H1 (cell line): ENCODE results near the gene RBBP5. TPM values are rescaled to one million over a fixed set of nuclear protein-coding genes. Genes with fewer than 3 reads are reported as not detected.
A peak's percentile ranks its signal among the peaks of the same experiment; 100 is the strongest.

ENCODE experiments used
- CTCF ChIA-PET: fragments of 300-600 bp; sonication (Branson Sonifier 250); formaldehyde crosslinking; loops from one replicate; lab custom pipeline; 2021; ENCODE audit not compliant: partially characterized antibody; lab: Charles Lee
- POLR2A ChIA-PET: fragments of 300-600 bp; sonication (Branson Sonifier 250); formaldehyde crosslinking; loops from one replicate; lab custom pipeline; 2021; ENCODE audit warnings: inconsistent platforms; ENCODE audit not compliant: partially characterized antibody; lab: Charles Lee
- DNase-seq, 2 experiments: peaks; one replicate each; pipeline versions ENCODE4 v3.0.0 to v3.0.0-alpha.2; 2010 to 2022; ENCODE audit warnings: low spot score in 2 of 2, low read depth in 1 of 2, mixed read lengths in 1 of 2
- FAIRE-seq: peaks from 2 replicates; lab custom pipeline; 2011; peaks lifted over from hg19 to GRCh38; lab: Jason Lieb, UNC
- H2AFZ ChIP-seq: 2 replicates; pipeline ENCODE4 v1.8.1; 2012; ENCODE audit warnings: low read length, inconsistent platforms
- H2AK5ac ChIP-seq: 2 replicates; pipeline ENCODE4 v1.6.1; 2013; ENCODE audit warnings: low read depth, low read length
- H2BK120ac ChIP-seq: replicated peaks from 2 replicates; pipeline ENCODE3; 2013; ENCODE audit warnings: low read depth, low read length, inconsistent platforms
- H2BK12ac ChIP-seq: 2 replicates; pipeline ENCODE4 v1.6.1; 2013; ENCODE audit warnings: low read depth, low read length
- H2BK15ac ChIP-seq: 2 replicates; pipeline ENCODE4 v1.6.1; 2013; ENCODE audit warnings: low read length
- H2BK20ac ChIP-seq: 2 replicates; pipeline ENCODE4 v1.6.1; 2013; ENCODE audit warnings: low read length
- H2BK5ac ChIP-seq: 2 replicates; pipeline ENCODE4 v1.6.1; 2013; ENCODE audit warnings: low read depth, low read length
- H3K14ac ChIP-seq: 2 replicates; pipeline ENCODE4 v1.6.1; 2013; ENCODE audit warnings: inconsistent platforms; ENCODE audit not compliant: insufficient read length
- H3K18ac ChIP-seq: 2 replicates; pipeline ENCODE4 v1.6.1; 2013; ENCODE audit warnings: low read length; ENCODE audit errors: extremely low read depth
- H3K23ac ChIP-seq: 2 replicates; pipeline ENCODE4 v1.6.1; 2013; ENCODE audit warnings: inconsistent platforms; ENCODE audit not compliant: insufficient read length
- H3K23me2 ChIP-seq: 2 replicates; pipeline ENCODE4 v1.6.1; 2013; ENCODE audit warnings: low read depth, low read length
- H3K27ac ChIP-seq: 2 replicates; pipeline ENCODE4 v1.6.1; 2011; ENCODE audit warnings: low read depth, low read length, inconsistent platforms
- H3K27me3 ChIP-seq, 4 experiments: replicated peaks in 1 of 4; 1 replicate in 1 of 4; 2 replicates in 3 of 4; pipeline versions ENCODE4 v1.6.1 to v1.8.1; 2011 to 2013; ENCODE audit warnings: low read length in 3 of 4, mild to moderate bottlenecking in 3 of 4, inconsistent platforms in 2 of 4, mixed read lengths in 2 of 4, moderate library complexity in 1 of 4; ENCODE audit not compliant: control insufficient read depth in 3 of 4, insufficient read depth in 3 of 4; ENCODE audit errors: extremely low read depth in 1 of 4
- H3K36me3 ChIP-seq, 4 experiments: 2 replicates each; pipeline versions ENCODE4 v1.6.1 to v1.8.1; 2011 to 2013; ENCODE audit warnings: mild to moderate bottlenecking in 4 of 4, low read length in 3 of 4, moderate library complexity in 2 of 4, control low read depth in 1 of 4, inconsistent platforms in 1 of 4; ENCODE audit not compliant: insufficient read depth in 4 of 4, control insufficient read depth in 2 of 4
- H3K4ac ChIP-seq: replicated peaks from 2 replicates; pipeline ENCODE3; 2013; ENCODE audit warnings: low read length, low read depth, mixed read lengths, inconsistent platforms; ENCODE audit not compliant: insufficient read length
- H3K4me1 ChIP-seq, 4 experiments: replicated peaks in 1 of 4; 1 replicate in 1 of 4; 2 replicates in 3 of 4; pipeline versions ENCODE4 v1.6.1 to v1.8.1; 2011 to 2013; ENCODE audit warnings: low read length in 3 of 4, inconsistent platforms in 2 of 4, mixed read lengths in 1 of 4; ENCODE audit not compliant: insufficient read depth in 4 of 4, control insufficient read depth in 3 of 4
- H3K4me2 ChIP-seq, 2 experiments: 2 replicates each; pipeline versions ENCODE4 v1.6.1 to v1.8.1; 2011 to 2013; ENCODE audit warnings: low read depth in 2 of 2, low read length in 2 of 2, control low read depth in 1 of 2, inconsistent platforms in 1 of 2, mild to moderate bottlenecking in 1 of 2; ENCODE audit not compliant: insufficient read depth in 1 of 2
- H3K4me3 ChIP-seq, 4 experiments: fragments of 200-600, 300-600 bp in 1 of 4; sonication (generic), shearing (Covaris generic), sonication (Bioruptor Twin) in 1 of 4; 2 replicates each; pipeline versions ENCODE4 v1.5.1 to v1.8.1; 2011 to 2016; ENCODE audit warnings: low read length in 4 of 4, low read depth in 3 of 4, control low read depth in 2 of 4, inconsistent platforms in 2 of 4, mild to moderate bottlenecking in 2 of 4, mixed read lengths in 1 of 4, moderate library complexity in 1 of 4; ENCODE audit not compliant: insufficient read depth in 2 of 4; ENCODE audit errors: extremely low read depth in 1 of 4
- H3K56ac ChIP-seq: replicated peaks from 2 replicates; pipeline ENCODE3; 2013; ENCODE audit warnings: low read depth, mild to moderate bottlenecking, mixed read lengths, low read length, inconsistent platforms; ENCODE audit not compliant: insufficient read length
- H3K79me1 ChIP-seq: 2 replicates; pipeline ENCODE4 v1.6.1; 2013; ENCODE audit warnings: low read depth, low read length, control low read depth
- H3K79me2 ChIP-seq, 2 experiments: 2 replicates each; pipeline versions ENCODE4 v1.6.1 to v1.8.1; 2012 to 2013; ENCODE audit warnings: low read length in 2 of 2, mild to moderate bottlenecking in 2 of 2, inconsistent platforms in 1 of 2; ENCODE audit not compliant: insufficient read depth in 2 of 2, control insufficient read depth in 1 of 2
- H3K9ac ChIP-seq, 4 experiments: replicated peaks in 1 of 4; 1 replicate in 1 of 4; 2 replicates in 3 of 4; pipeline versions ENCODE4 v1.6.1 to v1.8.1; 2011 to 2013; ENCODE audit warnings: low read depth in 3 of 4, low read length in 3 of 4, control low read depth in 2 of 4, mild to moderate bottlenecking in 2 of 4, moderate library complexity in 2 of 4, inconsistent platforms in 1 of 4; ENCODE audit errors: extremely low read depth in 1 of 4
- H3K9me3 ChIP-seq, 2 experiments: 2 replicates each; pipeline versions ENCODE4 v1.6.1 to v1.8.1; 2012 to 2013; ENCODE audit warnings: mild to moderate bottlenecking in 2 of 2, moderate library complexity in 2 of 2, control low read depth in 1 of 2, inconsistent platforms in 1 of 2, low read depth in 1 of 2, low read length in 1 of 2, mixed read lengths in 1 of 2; ENCODE audit not compliant: insufficient read depth in 2 of 2
- H4K20me1 ChIP-seq, 2 experiments: replicated peaks in 1 of 2; 2 replicates each; pipeline versions ENCODE3 to v1.8.1; 2011 to 2013; ENCODE audit warnings: inconsistent platforms in 2 of 2, low read length in 2 of 2, mild to moderate bottlenecking in 1 of 2; ENCODE audit not compliant: insufficient read depth in 2 of 2, control insufficient read depth in 1 of 2
- H4K5ac ChIP-seq: 2 replicates; pipeline ENCODE4 v1.6.1; 2013; ENCODE audit warnings: low read length, low read depth, mixed read lengths, inconsistent platforms; ENCODE audit not compliant: insufficient read length
- H4K8ac ChIP-seq: 2 replicates; pipeline ENCODE4 v1.8.0; 2013; ENCODE audit warnings: mild to moderate bottlenecking, moderate library complexity, low read length, inconsistent platforms; ENCODE audit not compliant: insufficient read depth; ENCODE audit errors: extremely low read depth
- H4K91ac ChIP-seq: replicated peaks from 2 replicates; pipeline ENCODE3; 2013; ENCODE audit warnings: low read length, mixed read lengths, inconsistent platforms; ENCODE audit not compliant: insufficient read length
- ASH2L ChIP-seq: fragments of 200-600, 300-600 bp; sonication (generic); IDR thresholded peaks from one replicate; pipeline ENCODE4 v1.7.1; 2017; ENCODE audit warnings: low read length
- BRCA1 ChIP-seq: IDR thresholded peaks from 2 replicates; pipeline ENCODE4 v1.6.1; 2012; ENCODE audit warnings: low read depth, low read length, improper control_type of control experiment
- EGR1 ChIP-seq: IDR thresholded peaks from 2 replicates; pipeline ENCODE4 v1.6.1; 2011; ENCODE audit warnings: low read depth, low read length, borderline replicate concordance
- EZH2 ChIP-seq: fragments of 200-600 bp; sonication (generic); IDR thresholded peaks from 2 replicates; pipeline ENCODE4 v1.7.1; 2012; ENCODE audit warnings: low read depth, mild to moderate bottlenecking, moderate library complexity, low read length, inconsistent platforms; ENCODE audit not compliant: severe bottlenecking
- HDAC2 ChIP-seq, 2 experiments: fragments of 300-600 bp in 1 of 2; sonication (generic) in 1 of 2; IDR thresholded peaks; 2 replicates each; pipeline ENCODE4 v1.6.1; 2011 to 2012; ENCODE audit warnings: low read depth in 2 of 2, low read length in 2 of 2, mild to moderate bottlenecking in 2 of 2, moderate library complexity in 2 of 2, borderline replicate concordance in 1 of 2, inconsistent platforms in 1 of 2
- KDM1A ChIP-seq: fragments of 200-600, 300-600 bp; sonication (generic); IDR thresholded peaks from 2 replicates; pipeline ENCODE4 v1.7.1; 2016; ENCODE audit warnings: mild to moderate bottlenecking, low read length, borderline replicate concordance
- MAFK ChIP-seq: IDR thresholded peaks from 2 replicates; pipeline ENCODE4 v1.6.1; 2012; ENCODE audit warnings: low read depth, mild to moderate bottlenecking, improper control_type of control experiment, low read length
- POLR2A ChIP-seq, 2 experiments: IDR thresholded peaks; 1 replicate in 1 of 2; 2 replicates in 1 of 2; pipeline ENCODE4 v1.6.1; 2011; ENCODE audit warnings: low read depth in 2 of 2, low read length in 2 of 2, mild to moderate bottlenecking in 2 of 2; ENCODE audit errors: control extremely low read depth in 1 of 2
- RAD21 ChIP-seq, 2 experiments: IDR thresholded peaks in 1 of 2; conservative IDR thresholded peaks in 1 of 2; 2 replicates each; pipeline ENCODE4 v1.6.1; 2011; ENCODE audit warnings: low read depth in 2 of 2, low read length in 2 of 2, improper control_type of control experiment in 1 of 2, inconsistent platforms in 1 of 2, mild to moderate bottlenecking in 1 of 2, moderate library complexity in 1 of 2
- RXRA ChIP-seq: IDR thresholded peaks from 2 replicates; pipeline ENCODE4 v1.6.1; 2011; ENCODE audit warnings: low read depth, mild to moderate bottlenecking, low read length, moderate library complexity; ENCODE audit not compliant: insufficient read depth
- SP4 ChIP-seq: IDR thresholded peaks from 2 replicates; pipeline ENCODE4 v1.6.1; 2012; ENCODE audit warnings: low read length, inconsistent platforms
- SRF ChIP-seq: IDR thresholded peaks from 2 replicates; pipeline ENCODE4 v1.6.1; 2011; ENCODE audit warnings: mild to moderate bottlenecking, low read depth, low read length, moderate library complexity
- TCF12 ChIP-seq: IDR thresholded peaks from 2 replicates; pipeline ENCODE4 v1.6.1; 2011; ENCODE audit warnings: low read depth, mild to moderate bottlenecking, low read length
- YY1 ChIP-seq: IDR thresholded peaks from 2 replicates; pipeline ENCODE4 v1.6.1; 2011; ENCODE audit warnings: low read depth, mild to moderate bottlenecking, low read length
- WGBS, 2 experiments: shearing (Covaris generic) in 1 of 2; methylation state at CpG; one replicate each; pipeline versions ENCODE4 v1.1.6 to v1.1.7; 2013 to 2015; ENCODE audit warnings: low lambda C conversion rate in 2 of 2, mixed read lengths in 2 of 2, inconsistent platforms in 1 of 2, low coverage in 1 of 2, missing lambda C conversion rate in 1 of 2; ENCODE audit not compliant: insufficient replicate concordance in 2 of 2, insufficient coverage in 1 of 2, insufficient read length in 1 of 2; ENCODE audit errors: extremely low coverage in 1 of 2, missing lambda C conversion rate in 1 of 2; 5-methylcytosine and 5-hydroxymethylcytosine counted together
- polyA plus RNA-seq, 7 experiments: library from polyadenylated mRNA; depleted of rRNA in 3 of 7; stranded (reverse) in 5 of 7; unstranded in 2 of 7; fragments of >200 nt in 5 of 7; fragments of 200-250 nt in 2 of 7; gene quantifications; 1 replicate in 5 of 7; 2 replicates in 1 of 7; 4 replicates in 1 of 7; pipeline versions ENCODE4 v1.2.1 to v1.2.3, GENCODE V29; 2011 to 2013; ENCODE audit warnings: missing spikeins in 2 of 7, mixed read lengths in 2 of 7
- total RNA-seq: library from RNA; stranded (reverse); fragmentation: NEBNext Ultra II Directional; extraction: Animal tissue kit (Norgen Biotek cat#: 25700); gene quantifications from 2 replicates; pipeline ENCODE4 v1.2.1, GENCODE V29; 2021

The RBBP5 gene
- total and polyA plus RNA-seq, 2 of the 8 experiments (the other 6 are each of a cell fraction or from before 2014, with no cell fraction given): 6.7 to 21.5 TPM

GRCh38 chr1:205064741-205065316, 56.9 kb downstream of the RBBP5 start:
- no peak for DNase-seq
- no peak overlapping the region for H2AK5ac ChIP-seq
- H3K27me3 ChIP-seq: no peaks in the 10 kb centered on the region
- no peak overlapping the region for H3K4ac ChIP-seq
- no peak for FAIRE-seq
- WGBS, 2 experiments: 87% methylated on average over 9 of the region's 9 CpGs; no CpG with 5 or more reads in 1 of the 2 experiments
- no peak overlapping the region for H3K9ac ChIP-seq
- no peak overlapping the region for H3K14ac ChIP-seq
- H3K4me1 ChIP-seq: peaks cover 0 to 4% (median 2%) of the 10 kb centered on the region in 4 experiments; a peak in 4 of 7 replicates
- H2BK15ac ChIP-seq: no peak overlapping the region
- no peak overlapping the region for H2AFZ ChIP-seq
- no peak overlapping the region for H4K91ac ChIP-seq
- no peak overlapping the region for H4K5ac ChIP-seq
- no peak overlapping the region for H2BK20ac ChIP-seq
- H2BK120ac ChIP-seq: no peak overlapping the region
- H3K56ac ChIP-seq: no peak overlapping the region
- H4K20me1 ChIP-seq: peaks cover 0 to 1% of the 10 kb centered on the region in 2 experiments
- no peak overlapping the region for H3K4me3 ChIP-seq
- no peak overlapping the region for H2BK5ac ChIP-seq
- H3K9me3 ChIP-seq: no peaks in the 10 kb centered on the region
- no peaks in the 10 kb centered on the region for H3K36me3 ChIP-seq
- H3K18ac ChIP-seq: no peak overlapping the region; the same call in 1 of the 2 replicates
- H3K23me2 ChIP-seq: no peaks in the 10 kb centered on the region
- CTCF ChIA-PET: interaction anchor here (1.0 to 38.9 kb wide), 6 partner anchors 9 to 77 kb away, joined by 3 to 1336 read pairs (median 6); no protein-coding TSS in a partner anchor
- no peaks in the 10 kb centered on the region for H3K79me1 ChIP-seq
- no peak overlapping the region for H3K23ac ChIP-seq
- H3K27ac ChIP-seq: no peak overlapping the region
- peak overlapping the region; percentile 35 for H4K8ac ChIP-seq
- no peak overlapping the region for H2BK12ac ChIP-seq
- no peak overlapping the region for H3K4me2 ChIP-seq
- POLR2A ChIA-PET: no interaction called here
- H3K79me2 ChIP-seq: no peaks in the 10 kb centered on the region
- no peak for TF ChIP-seq KDM1A
- no peak for TF ChIP-seq MAFK
- no peak for TF ChIP-seq ASH2L
- TF ChIP-seq EZH2: no peak
- TF ChIP-seq HDAC2 (IDR thresholded peaks at IDR 0.05; ENCODE audit: borderline replicate concordance in 1 of 2, low read depth in 2 of 2, low read length in 2 of 2): no peak
- TF ChIP-seq SP4: no peak
- no peak for TF ChIP-seq RXRA
- TF ChIP-seq TCF12: no peak
- no peak for TF ChIP-seq POLR2A (IDR thresholded peaks at IDR 0.05; ENCODE audit: control extremely low read depth in 1 of 2, low read depth in 2 of 2, low read length in 2 of 2)
- no peak for TF ChIP-seq BRCA1
- no peak for TF ChIP-seq SRF
- TF ChIP-seq YY1: no peak
- TF ChIP-seq RAD21 (IDR thresholded peaks at IDR 0.05 in 1 of 2, conservative IDR thresholded peaks at IDR 0.05 in 1 of 2; ENCODE audit: low read depth in 2 of 2, low read length in 2 of 2): no peak
- TF ChIP-seq EGR1: no peak
